GM19099 (cell line): ENCODE results near the gene SLC38A3.

Source experiments
- POLR2A ChIP-seq: IDR thresholded peaks from 3 replicates; pipeline ENCODE4 v1.6.1; 2011; ENCODE audit warnings: low read depth; ENCODE audit not compliant: insufficient read length; ENCODE audit errors: extremely low read depth

SLC38A3 gene

GRCh38 chr3:50166620-50167019 lies 38.5 kb upstream of the SLC38A3 start:
- TF ChIP-seq POLR2A, result no peak

GRCh38 chr3:50167069-50167840 lies 37.8 kb upstream of the SLC38A3 start:
- no peak for TF ChIP-seq POLR2A

GRCh38 chr3:50167841-50168209 lies 37.2 kb upstream of the SLC38A3 start:
- TF ChIP-seq POLR2A, result no peak

- no peak for TF ChIP-seq POLR2A
Measured at GRCh38 chr3:50168388-50168787, 36.7 kb upstream of the SLC38A3 start.

GRCh38 chr3:50168791-50169190 lies 36.3 kb upstream of the SLC38A3 start:
- no peak for TF ChIP-seq POLR2A

GRCh38 chr3:50169232-50169832 lies 35.7 kb upstream of the SLC38A3 start:
- no peak for TF ChIP-seq POLR2A

- TF ChIP-seq POLR2A, result no peak
Measured at GRCh38 chr3:50169858-50170257, 35.2 kb upstream of the SLC38A3 start.

GRCh38 chr3:50170689-50171088 lies 34.4 kb upstream of the SLC38A3 start:
- TF ChIP-seq POLR2A, result no peak

- no peak for TF ChIP-seq POLR2A
Measured at GRCh38 chr3:50171540-50172301, 33.4 kb upstream of the SLC38A3 start.

- TF ChIP-seq POLR2A, result no peak
Measured at GRCh38 chr3:50172626-50173220, 32.3 kb upstream of the SLC38A3 start.

GRCh38 chr3:50173685-50174516 lies 31.2 kb upstream of the SLC38A3 start:
- no peak for TF ChIP-seq POLR2A

- no peak for TF ChIP-seq POLR2A
Measured at GRCh38 chr3:50174517-50174895, 30.6 kb upstream of the SLC38A3 start.

GRCh38 chr3:50174947-50175524 lies 30.0 kb upstream of the SLC38A3 start:
- no peak for TF ChIP-seq POLR2A

- no peak for TF ChIP-seq POLR2A
Measured at GRCh38 chr3:50177346-50177745, 27.7 kb upstream of the SLC38A3 start.
